CD4-positive, CD25-positive, alpha-beta regulatory T cell (primary cell): ENCODE data around the gene TCEAL5. TPM values are rescaled to one million over a fixed set of nuclear protein-coding genes. Genes with fewer than 3 reads are reported as not detected.
"Not testable (repeated sequence)": the region's sequence is repeated elsewhere in the genome, so short reads cannot be mapped to it uniquely, and the experiment has no call there.

Source experiments
- ATAC-seq, 2 donors: fragments of 150-1000 bp; cut with Tn5 transposase; one replicate each; pipeline ENCODE4 v1.10.0; 2021; ENCODE audit warnings: low read depth in 2 of 2, moderate number of reproducible peaks in 2 of 2, moderate library complexity in 1 of 2
- DNase-seq, 3 donors: peaks; one replicate each; pipeline versions ENCODE4 v3.0.0 to v3.0.0-alpha.2; 2012 to 2022; ENCODE audit warnings: mixed read lengths in 1 of 3
- H3K27ac ChIP-seq: one replicate; pipeline ENCODE4 v1.7.0; 2013; ENCODE audit warnings: mild to moderate bottlenecking, low read length; ENCODE audit not compliant: insufficient read depth, poor library complexity, severe bottlenecking
- H3K27me3 ChIP-seq: one replicate; pipeline ENCODE4 v1.7.0; 2013; ENCODE audit warnings: low read length; ENCODE audit not compliant: control insufficient read depth, insufficient read depth
- H3K36me3 ChIP-seq: one replicate; pipeline ENCODE4 v1.7.0; 2013; ENCODE audit warnings: mild to moderate bottlenecking, low read length, moderate library complexity; ENCODE audit not compliant: control insufficient read depth, insufficient read depth
- H3K4me1 ChIP-seq: 2 replicates; pipeline ENCODE4 v1.7.0; 2013; ENCODE audit warnings: mild to moderate bottlenecking, low read length; ENCODE audit not compliant: insufficient read depth, control insufficient read depth, poor library complexity, severe bottlenecking
- H3K4me3 ChIP-seq: one replicate; pipeline ENCODE4 v1.7.0; 2013; ENCODE audit warnings: low read depth, mild to moderate bottlenecking, low read length, moderate library complexity
- H3K9me3 ChIP-seq, 2 experiments: 1 replicate in 1 of 2; 2 replicates in 1 of 2; pipeline ENCODE4 v1.7.0; 2013; ENCODE audit warnings: low read length in 2 of 2, mild to moderate bottlenecking in 1 of 2, moderate library complexity in 1 of 2; ENCODE audit not compliant: control insufficient read depth in 2 of 2
- H3K27ac Mint-ChIP-seq, 3 donors: one replicate each; pipeline ENCODE4 v1.8.0; 2020 to 2022; ENCODE audit warnings: mild to moderate bottlenecking in 3 of 3, mixed read lengths in 3 of 3, moderate library complexity in 2 of 3
- H3K27me3 Mint-ChIP-seq: one replicate; pipeline ENCODE4 v1.8.0; 2022; ENCODE audit warnings: mild to moderate bottlenecking, mixed read lengths
- H3K36me3 Mint-ChIP-seq: one replicate; pipeline ENCODE4 v1.8.0; 2020; ENCODE audit warnings: mixed read lengths
- H3K4me1 Mint-ChIP-seq, 4 donors: one replicate each; pipeline ENCODE4 v1.8.0; 2020 to 2022; ENCODE audit warnings: mixed read lengths in 4 of 4, mild to moderate bottlenecking in 1 of 4
- H3K4me3 Mint-ChIP-seq, 4 donors: one replicate each; pipeline ENCODE4 v1.8.0; 2020 to 2022; ENCODE audit warnings: mild to moderate bottlenecking in 4 of 4, mixed read lengths in 4 of 4, moderate library complexity in 3 of 4
- H3K9me3 Mint-ChIP-seq, 7 donors: one replicate each; pipeline ENCODE4 v1.8.0; 2020 to 2022; ENCODE audit warnings: mixed read lengths in 7 of 7, mild to moderate bottlenecking in 3 of 7, moderate library complexity in 2 of 7
- polyA plus RNA-seq, 4 donors: library from polyadenylated mRNA; unstranded; fragments of 300-500 nt; fragmentation: Illumina TruSeq; gene quantifications; one replicate each; pipeline ENCODE4 v1.2.3, GENCODE V29; 2021
- total RNA-seq: library from RNA; stranded (reverse); gene quantifications from one replicate; pipeline ENCODE4 v1.2.3, GENCODE V29; 2022

Gene TCEAL5
- total and polyA plus RNA-seq, 5 donors from 2014 or later, result not detected

GRCh38 chrX:103233263-103233662 lies 43.3 kb downstream of the TCEAL5 start:
- Histone ChIP-seq H3K27ac (no peak overlapping the region), H3K36me3 (no peaks in the 10 kb centered on the region), H3K4me1 (no peaks in the 10 kb centered on the region), H3K9me3 (no peaks in the 10 kb centered on the region), H3K27me3 (no peaks in the 10 kb centered on the region), H3K4me3 (no peak overlapping the region)
- Mint-ChIP-seq H3K36me3 (no peaks in the 10 kb centered on the region), H3K9me3 (no peaks in the 10 kb centered on the region), H3K27ac (no peak overlapping the region), H3K27me3 (peaks cover 7% of the 10 kb centered on the region), H3K4me3 (no peak overlapping the region), H3K4me1 (no peaks in the 10 kb centered on the region)
- no peak for DNase-seq
- no peak for ATAC-seq

DNA sequence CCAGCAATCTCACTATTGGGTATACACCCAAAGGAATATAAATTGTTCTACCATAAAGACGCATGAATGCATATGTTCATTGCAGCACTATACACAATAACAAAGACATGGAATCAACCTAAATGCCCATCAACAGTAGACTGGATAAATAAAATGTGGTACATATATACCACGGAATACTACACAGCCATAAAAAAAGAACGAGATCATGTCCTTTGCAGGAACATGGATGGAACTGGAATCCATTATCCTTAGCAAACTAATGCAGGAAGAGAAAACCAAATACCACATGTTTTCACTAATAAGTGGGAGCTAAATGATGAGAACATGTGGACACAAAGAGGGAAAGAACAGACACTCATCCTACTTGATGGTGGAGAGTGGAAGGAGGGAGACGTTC lies 50.6 kb downstream of the TCEAL5 start:
- H3K9me3 Mint-ChIP-seq, H3K27ac ChIP-seq, H3K4me3 Mint-ChIP-seq, H3K27me3 ChIP-seq, H3K36me3 ChIP-seq, ATAC-seq, DNase-seq, H3K4me1 Mint-ChIP-seq, H3K4me1 ChIP-seq, H3K9me3 ChIP-seq, H3K36me3 Mint-ChIP-seq, H3K27ac Mint-ChIP-seq, H3K4me3 ChIP-seq: not testable (repeated sequence)
- H3K27me3 Mint-ChIP-seq, result peaks cover 43% of the 10 kb centered on the region

Other genes with a start within 250 kb of the TCEAL5 start
- gene BEX1, start 212.6 kb downstream of the TCEAL5 start, total RNA-seq, result 0.64 TPM
- 1 to 10 TPM in 1 of 4 donors, under 1 TPM in 2, not detected in 1; 0.53 to 2.3 (median 0.66) TPM for gene BEX1, start 212.6 kb downstream of the TCEAL5 start, polyA plus RNA-seq
- not detected for gene NXF3, start 183.6 kb downstream of the TCEAL5 start, total RNA-seq
- gene NXF3, start 183.6 kb downstream of the TCEAL5 start, polyA plus RNA-seq, result not detected
- 32.0 TPM for gene BEX4, start 61.6 kb downstream of the TCEAL5 start, total RNA-seq
- 10 to 100 TPM; 62.9 to 77.0 (median 71.2) TPM for gene BEX4, start 61.6 kb downstream of the TCEAL5 start, polyA plus RNA-seq
- gene TCEAL8, start 21.6 kb downstream of the TCEAL5 start, total RNA-seq, result 16.8 TPM
- gene TCEAL8, start 21.6 kb downstream of the TCEAL5 start, polyA plus RNA-seq, result 10 to 100 TPM; 84.4 to 98.7 (median 96.3) TPM
- 25.7 TPM for gene BEX2, start 34.2 kb upstream of the TCEAL5 start, total RNA-seq
- gene BEX2, start 34.2 kb upstream of the TCEAL5 start, polyA plus RNA-seq, result 10 to 100 TPM; 48.8 to 93.7 (median 67.8) TPM
- gene TCEAL7, start 53.5 kb upstream of the TCEAL5 start, total RNA-seq, result not detected
- under 1 TPM in 1 of 4 donors, not detected in 3; 0.20 TPM for gene TCEAL7, start 53.5 kb upstream of the TCEAL5 start, polyA plus RNA-seq
- gene TCEAL9, start 79.8 kb upstream of the TCEAL5 start, total RNA-seq, result 1.2 TPM
- 1 to 10 TPM in 2 of 4 donors, under 1 TPM in 2; 0.39 to 1.7 (median 1.2) TPM for gene TCEAL9, start 79.8 kb upstream of the TCEAL5 start, polyA plus RNA-seq
- gene BEX3, start 99.8 kb upstream of the TCEAL5 start, total RNA-seq, result 29.2 TPM
- 100 to 1,000 TPM; 115 to 166 (median 150) TPM for gene BEX3, start 99.8 kb upstream of the TCEAL5 start, polyA plus RNA-seq
- gene RAB40A, start 242.7 kb upstream of the TCEAL5 start, total RNA-seq, result not detected
- gene RAB40A, start 242.7 kb upstream of the TCEAL5 start, polyA plus RNA-seq, result under 1 TPM in 2 of 4 donors, not detected in 2; 0.07 to 0.10 TPM